HG02571 (cell line): Measurements from ENCODE around the gene CDH20.
A peak's percentile ranks its signal among the peaks of the same experiment; 100 is the strongest.

ENCODE experiments used
- ATAC-seq: cut with Tn5 transposase; IDR thresholded peaks from one replicate; pipeline ENCODE4 v1.9.1; 2021; ENCODE audit warnings: mild to moderate bottlenecking, moderate library complexity; ENCODE audit not compliant: unreplicated experiment

Gene CDH20

DNA sequence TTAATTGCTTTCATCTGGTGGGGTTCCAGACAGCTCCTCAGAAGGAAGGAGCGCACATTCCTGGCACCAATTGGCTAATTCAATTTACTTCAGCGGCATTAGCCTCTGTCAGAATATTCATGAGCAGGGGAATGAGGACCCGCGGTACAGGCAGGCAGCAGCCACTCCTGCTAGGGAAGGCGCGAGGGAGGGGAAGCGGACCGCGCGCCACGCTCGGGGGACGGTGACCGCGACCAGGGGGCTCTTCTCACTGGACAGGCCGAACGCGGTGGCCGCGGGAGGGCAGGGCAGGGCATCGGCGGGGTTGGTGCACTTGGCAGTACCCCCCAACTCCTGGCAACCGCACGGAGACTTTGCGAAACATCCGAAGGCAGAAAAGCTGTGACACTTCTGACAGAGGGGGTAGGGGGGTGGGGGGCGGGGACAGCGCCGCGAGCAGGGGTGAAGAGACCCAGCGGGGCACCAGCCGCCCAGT is at the start of gene CDH20:
Gene CDH20, plus strand, starts transcription at position 160 of the 475 bp plus-strand sequence.
- ATAC-seq = no peak

DNA sequence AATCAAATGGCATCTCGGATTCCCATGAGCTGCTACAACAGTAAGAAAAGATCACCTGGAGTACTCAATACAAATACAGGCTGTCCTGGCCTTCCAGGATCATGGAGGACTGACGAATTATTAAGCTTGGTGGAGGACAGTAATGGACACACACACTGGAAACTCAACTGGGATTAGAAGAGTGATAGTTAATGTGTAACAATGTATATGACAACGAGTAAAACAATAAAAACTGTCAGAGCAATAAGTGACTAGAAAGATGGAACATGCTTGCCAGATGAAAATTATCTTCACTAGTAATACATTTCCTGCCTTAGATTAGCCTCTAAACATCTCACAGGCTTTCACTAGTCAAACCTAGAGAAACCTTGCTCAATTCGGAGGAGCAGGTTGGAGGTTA is 49.2 kb upstream of the CDH20 start:
- no peak for ATAC-seq

- ATAC-seq = no peak
These were observed 47.5 kb upstream of the CDH20 start for GRCh38 chr18:61285777-61286176.

GRCh38 chr18:61286867-61287266 is 46.4 kb upstream of the CDH20 start:
- ATAC-seq = no peak

DNA sequence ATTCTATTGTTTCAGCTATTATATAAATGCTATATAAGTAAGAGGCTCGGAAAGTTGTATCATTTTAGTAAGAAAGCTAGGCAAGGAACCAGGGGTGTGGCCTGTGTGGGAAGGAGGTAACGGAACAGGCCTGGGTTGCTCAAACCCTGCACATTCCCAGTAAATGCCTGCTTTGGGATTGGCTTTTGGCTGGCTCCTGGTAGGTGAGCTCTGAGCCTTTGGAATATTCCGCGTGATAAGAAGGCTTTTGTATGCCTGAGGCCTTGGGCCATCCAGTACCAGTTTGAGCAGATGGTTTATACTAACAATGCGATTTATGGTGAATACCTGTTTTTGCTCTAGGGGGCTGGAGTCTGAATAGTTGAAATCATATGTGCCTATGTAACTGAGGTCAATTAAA is 42.6 kb upstream of the CDH20 start:
- no peak for ATAC-seq

GRCh38 chr18:61292280-61293035 is 40.8 kb upstream of the CDH20 start:
- ATAC-seq = no peak

GRCh38 chr18:61295153-61295552 is 38.1 kb upstream of the CDH20 start:
- ATAC-seq = no peak

- ATAC-seq = no peak
These were observed 25.2 kb upstream of the CDH20 start for GRCh38 chr18:61308004-61308403.

GRCh38 chr18:61308795-61309393 is 24.3 kb upstream of the CDH20 start:
- ATAC-seq = no peak

DNA sequence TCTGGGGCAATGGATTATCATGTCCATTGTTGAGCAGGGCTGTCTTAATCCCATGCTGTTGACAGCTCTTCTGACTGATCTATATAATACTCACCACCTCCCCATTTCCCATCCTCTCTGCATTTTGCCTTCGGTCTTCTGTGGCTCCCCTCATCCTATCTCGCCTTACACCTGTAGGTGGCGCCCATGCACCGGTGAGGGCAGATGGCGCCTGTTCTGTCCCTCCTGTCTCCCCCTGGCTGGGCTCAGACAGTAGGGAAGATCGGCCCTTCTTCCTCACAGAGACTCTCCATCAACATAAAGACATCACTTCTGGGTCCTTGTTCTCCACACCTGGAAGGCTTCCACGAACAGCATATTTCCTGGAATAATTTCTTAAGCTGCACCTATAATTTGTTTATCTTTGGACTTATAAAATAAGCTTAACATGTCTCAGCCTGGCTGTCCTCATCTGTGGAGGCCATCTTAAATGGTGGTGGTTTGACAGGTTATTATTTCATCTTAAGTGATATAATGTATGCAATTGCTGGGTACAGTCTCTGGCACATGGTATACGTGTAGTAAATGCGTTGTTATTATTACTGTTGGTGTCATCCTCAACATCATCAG is 10.9 kb upstream of the CDH20 start:
- ATAC-seq = peak; percentile 84

DNA sequence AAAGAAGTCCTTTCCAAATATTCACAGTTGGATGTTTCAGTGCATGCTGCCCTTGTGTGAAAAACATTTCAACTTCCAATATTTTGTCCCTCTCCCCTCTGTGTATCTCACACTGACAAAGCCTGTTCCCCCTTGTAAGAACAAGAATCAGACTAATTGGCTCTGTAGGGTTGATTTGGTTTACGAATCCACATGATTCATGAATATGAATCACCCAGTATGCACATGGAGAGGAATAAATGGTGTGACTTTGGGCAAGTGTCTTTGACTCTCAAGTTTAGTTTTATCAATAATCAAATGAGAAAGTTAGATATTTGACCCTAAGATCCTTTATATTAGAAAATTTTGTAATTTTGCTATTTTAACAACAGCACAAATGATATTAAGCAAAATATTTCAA is 9.3 kb upstream of the CDH20 start:
- ATAC-seq = no peak

DNA sequence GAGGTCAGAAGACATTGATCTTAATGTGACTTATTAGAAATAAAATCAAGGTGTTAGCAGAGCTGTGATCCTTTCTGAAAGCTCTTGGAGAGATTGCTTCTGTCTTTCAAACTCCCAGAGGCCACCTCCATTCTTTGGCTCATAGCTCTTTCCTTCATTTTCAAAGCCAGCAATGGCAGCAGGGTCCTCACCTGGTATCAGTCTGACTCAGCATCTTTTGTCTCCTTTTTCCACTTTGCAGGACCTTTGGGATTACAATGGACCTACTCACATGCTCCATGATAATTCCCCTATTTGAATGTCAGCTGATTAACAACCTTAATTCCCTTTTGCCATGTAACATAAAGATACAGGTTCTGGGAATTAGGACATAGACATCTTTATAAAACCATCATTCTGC is 6.8 kb upstream of the CDH20 start:
- ATAC-seq = no peak

DNA sequence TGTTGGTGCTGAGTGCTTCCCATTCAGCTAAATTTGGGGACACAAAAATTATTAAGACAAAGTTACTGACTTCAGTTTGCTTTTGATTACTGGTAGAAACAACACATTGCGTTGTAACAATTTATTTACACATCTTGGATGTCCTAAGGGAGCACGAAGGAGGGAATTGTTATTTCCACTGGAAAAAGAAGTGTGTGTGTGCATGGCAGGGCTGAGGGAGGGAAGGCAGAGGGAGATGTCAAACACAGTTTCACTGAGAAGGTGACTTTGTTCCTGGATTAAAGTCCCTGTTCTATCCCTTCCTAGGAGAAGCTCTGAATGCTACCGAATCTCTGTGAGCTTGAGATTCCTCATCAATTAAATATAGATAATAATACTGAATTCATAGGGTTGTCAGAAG is 3.8 kb upstream of the CDH20 start:
- ATAC-seq = no peak

GRCh38 chr18:61331051-61331450 is 2.2 kb upstream of the CDH20 start:
- ATAC-seq = no peak

DNA sequence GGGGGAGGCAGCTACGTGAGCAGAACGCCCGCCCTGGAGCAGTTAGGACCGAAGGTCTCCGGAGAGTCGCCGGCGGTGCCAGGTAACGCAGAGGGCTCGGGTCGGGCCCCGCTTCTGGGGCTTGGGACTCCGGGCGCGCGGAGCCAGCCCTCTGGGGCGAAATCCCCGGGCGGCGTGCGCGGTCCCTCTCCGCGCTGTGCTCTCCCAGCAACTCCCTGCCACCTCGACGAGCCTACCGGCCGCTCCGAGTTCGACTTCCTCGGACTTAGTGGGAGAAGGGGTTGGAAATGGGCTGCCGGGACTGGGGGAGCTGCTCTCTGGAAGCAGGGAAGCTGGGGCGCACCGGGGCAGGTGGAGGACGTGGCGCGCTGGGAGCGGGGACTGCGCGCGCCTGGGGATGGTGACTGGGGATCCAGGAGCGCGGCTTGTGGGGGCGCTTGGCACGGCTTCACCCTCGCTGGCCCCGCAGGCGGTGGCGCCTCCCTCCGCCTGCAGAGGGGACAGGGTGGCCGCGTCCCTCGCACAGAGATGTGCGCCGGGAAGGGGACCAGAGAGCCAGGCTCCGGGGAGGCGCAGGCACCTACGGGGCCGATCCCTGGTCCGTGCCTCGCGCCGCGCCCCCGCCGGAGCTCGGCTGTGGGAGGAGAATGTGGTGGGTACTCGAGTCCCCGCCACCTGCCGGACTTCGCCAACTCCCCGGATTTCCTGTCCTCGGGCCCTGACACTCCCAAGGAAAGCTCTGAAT is 688 bp downstream of the CDH20 start:
- ATAC-seq = no peak

- no peak for ATAC-seq
These were observed 1.2 kb downstream of the CDH20 start for GRCh38 chr18:61334491-61334850.

GRCh38 chr18:61334951-61335683 is 1.9 kb downstream of the CDH20 start:
- no peak for ATAC-seq

DNA sequence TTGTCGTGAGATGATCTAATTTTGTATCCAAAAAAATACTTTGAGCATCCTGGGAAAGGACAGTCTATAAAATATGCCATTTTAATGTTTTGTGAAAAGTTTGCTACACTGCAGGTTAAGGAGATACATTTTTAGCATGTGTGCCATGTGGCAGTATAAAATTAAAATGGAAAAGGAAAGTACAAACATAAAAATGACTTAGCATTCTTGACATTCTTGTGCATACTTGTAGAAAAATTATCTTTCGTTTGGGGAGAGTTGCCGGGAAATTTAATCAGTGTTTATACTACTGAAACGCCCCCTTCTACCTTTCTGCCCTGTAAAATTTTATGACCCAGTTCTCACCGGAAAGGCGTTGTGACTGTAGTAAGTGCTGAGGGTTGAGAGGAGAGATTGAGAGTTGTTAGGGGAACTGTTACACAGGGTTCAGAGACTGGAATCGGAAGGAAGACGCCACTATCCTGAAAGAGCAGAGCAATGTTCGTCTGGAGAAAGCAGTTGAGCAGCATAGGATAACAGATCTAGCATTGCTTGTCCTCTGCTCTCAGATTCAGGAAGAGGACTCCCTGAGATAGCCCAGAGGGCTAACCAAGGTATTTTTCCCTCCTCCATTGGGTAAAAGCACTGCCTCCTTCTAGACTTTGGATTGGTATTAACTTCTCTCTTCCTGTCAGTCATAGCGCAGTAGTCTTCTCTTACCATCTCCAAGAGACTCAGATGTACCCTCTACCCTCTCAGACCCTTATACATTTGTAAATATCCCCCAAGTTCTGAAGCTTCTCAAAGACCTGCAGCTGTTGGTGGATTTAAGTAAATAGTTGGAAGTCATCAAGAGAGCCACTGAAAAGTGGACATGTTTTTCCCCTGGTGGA is 2.7 kb downstream of the CDH20 start:
- no peak for ATAC-seq

- ATAC-seq = no peak
These were observed 3.5 kb downstream of the CDH20 start for GRCh38 chr18:61336766-61337165.

GRCh38 chr18:61337527-61337926 is 4.3 kb downstream of the CDH20 start:
- ATAC-seq = no peak
